Kidney epithelial cell (primary cell): Measurements from ENCODE around the gene CNKSR1. TPM values are rescaled to one million over a fixed set of nuclear protein-coding genes. Genes with fewer than 3 reads are reported as not detected.

ENCODE experiments used
- DNase-seq: peaks from one replicate; pipeline ENCODE4 v3.0.0-alpha.2; 2010; ENCODE audit warnings: low read depth
- H3K27me3 ChIP-seq: 2 replicates; pipeline ENCODE4 v1.6.0; 2011; ENCODE audit warnings: low read length; ENCODE audit not compliant: control insufficient read depth, insufficient read depth
- H3K36me3 ChIP-seq: 2 replicates; pipeline ENCODE4 v1.5.1; 2011; ENCODE audit warnings: low read length; ENCODE audit not compliant: control insufficient read depth, insufficient read depth
- H3K4me3 ChIP-seq: 2 replicates; pipeline ENCODE4 v1.5.1; 2011; ENCODE audit warnings: low read depth, mild to moderate bottlenecking, control low read depth, low read length
- CTCF ChIP-seq: IDR thresholded peaks from 2 replicates; pipeline ENCODE4 v1.5.1; 2011; ENCODE audit warnings: mild to moderate bottlenecking, moderate library complexity, low read length, control low read depth, inconsistent platforms; ENCODE audit not compliant: insufficient read depth, poor library complexity, severe bottlenecking
- total RNA-seq: library from RNA; depleted of rRNA; stranded (reverse); fragments of >200 nt; gene quantifications from 2 replicates; pipeline ENCODE4 v1.2.3, GENCODE V29; 2015

The CNKSR1 gene
- total RNA-seq, 1 donor from 2014 or later, result 15.2 TPM

- peaks cover 36% of the 10 kb centered on the region for H3K27me3 ChIP-seq
- DNase-seq, result no peak
- no peak overlapping the region for H3K4me3 ChIP-seq
- no peaks in the 10 kb centered on the region for H3K36me3 ChIP-seq
- no peak for TF ChIP-seq CTCF
Measured at GRCh38 chr1:26158271-26158907, 18.9 kb upstream of the CNKSR1 start.

- Histone ChIP-seq H3K36me3 (no peaks in the 10 kb centered on the region), H3K4me3 (no peak within 1 kb of the TSS), H3K27me3 (peaks cover 38% of the 10 kb centered on the region)
- no peak for TF ChIP-seq CTCF
- no peak for DNase-seq
Measured at GRCh38 chr1:26158908-26159742, 18.2 kb upstream of the CNKSR1 start, which contains the start of gene FAM110D. TSS of gene FAM110D (plus strand) at chr1:26159079. CDS start at chr1:26161292, 2,213 bp downstream.

- TF ChIP-seq CTCF, result no peak
Measured at GRCh38 chr1:26159743-26160039, 17.6 kb upstream of the CNKSR1 start.

GRCh38 chr1:26160527-26161414 is 16.5 kb upstream of the CNKSR1 start:
- no peak for DNase-seq
- no peak for TF ChIP-seq CTCF
- H3K4me3 ChIP-seq, result peak overlapping the region; percentile 33
- H3K27me3 ChIP-seq, result peaks cover 30% of the 10 kb centered on the region
- no peaks in the 10 kb centered on the region for H3K36me3 ChIP-seq

More at GRCh38 chr1:26159743-26160039, 17.6 kb upstream of the CNKSR1 start:
- Histone ChIP-seq H3K27me3 (peaks cover 38% of the 10 kb centered on the region), H3K36me3 (no peaks in the 10 kb centered on the region), H3K4me3 (no peak overlapping the region)
- no peak for DNase-seq

- Histone ChIP-seq H3K4me3 (peak overlapping the region; percentile 33), H3K27me3 (peaks cover 26% of the 10 kb centered on the region), H3K36me3 (no peaks in the 10 kb centered on the region)
- TF ChIP-seq CTCF, result no peak
- DNase-seq, result no peak
Measured at GRCh38 chr1:26161415-26162219, 15.7 kb upstream of the CNKSR1 start.
